MM.1S (cell line): ENCODE results near the gene PI4KA.

Experiments used
- EZH2 ChIP-seq: fragments of 300-600 bp; sonication (generic); optimal IDR thresholded peaks from 2 replicates; pipeline ENCODE3; 2017; ENCODE audit warnings: low read depth, mild to moderate bottlenecking, antibody characterized with exemption, low read length, mixed read lengths
- TF ChIP-seq, protein P1 (sequence below): fragments of 300-600 bp; sonication (generic); IDR thresholded peaks from 2 replicates; pipeline ENCODE4 v1.5.1; 2016; ENCODE audit warnings: antibody characterized with exemption, low read length, mixed read lengths

DNA sequence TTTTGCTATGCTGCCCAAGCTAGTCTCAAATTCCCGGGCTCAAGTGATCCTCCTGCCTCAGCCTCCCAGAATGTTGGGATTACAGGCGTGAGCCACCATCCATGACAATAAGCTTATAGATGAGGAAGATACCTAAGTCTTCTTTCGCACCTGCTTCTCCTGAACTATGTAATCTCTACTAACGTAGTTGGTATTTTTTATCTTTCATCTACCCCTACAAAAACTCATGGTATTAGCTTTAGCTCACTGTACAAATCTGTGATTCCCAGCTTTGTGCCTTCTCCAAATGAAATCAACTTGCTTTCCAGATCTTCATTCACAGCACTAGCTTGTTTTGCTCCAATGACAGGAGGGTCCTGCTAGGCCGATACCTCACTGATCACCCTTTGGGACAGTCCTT, 36.4 kb downstream of the PI4KA start:
- TF ChIP-seq, protein P1, sequence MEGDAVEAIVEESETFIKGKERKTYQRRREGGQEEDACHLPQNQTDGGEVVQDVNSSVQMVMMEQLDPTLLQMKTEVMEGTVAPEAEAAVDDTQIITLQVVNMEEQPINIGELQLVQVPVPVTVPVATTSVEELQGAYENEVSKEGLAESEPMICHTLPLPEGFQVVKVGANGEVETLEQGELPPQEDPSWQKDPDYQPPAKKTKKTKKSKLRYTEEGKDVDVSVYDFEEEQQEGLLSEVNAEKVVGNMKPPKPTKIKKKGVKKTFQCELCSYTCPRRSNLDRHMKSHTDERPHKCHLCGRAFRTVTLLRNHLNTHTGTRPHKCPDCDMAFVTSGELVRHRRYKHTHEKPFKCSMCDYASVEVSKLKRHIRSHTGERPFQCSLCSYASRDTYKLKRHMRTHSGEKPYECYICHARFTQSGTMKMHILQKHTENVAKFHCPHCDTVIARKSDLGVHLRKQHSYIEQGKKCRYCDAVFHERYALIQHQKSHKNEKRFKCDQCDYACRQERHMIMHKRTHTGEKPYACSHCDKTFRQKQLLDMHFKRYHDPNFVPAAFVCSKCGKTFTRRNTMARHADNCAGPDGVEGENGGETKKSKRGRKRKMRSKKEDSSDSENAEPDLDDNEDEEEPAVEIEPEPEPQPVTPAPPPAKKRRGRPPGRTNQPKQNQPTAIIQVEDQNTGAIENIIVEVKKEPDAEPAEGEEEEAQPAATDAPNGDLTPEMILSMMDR: no peak
- no peak for TF ChIP-seq EZH2
